22Rv1 (cell line): ENCODE data around the gene STRA8.

Experiments used
- ZFX ChIP-seq: fragments of 450-650 bp; IDR thresholded peaks from 2 replicates; pipeline ENCODE4 v1.6.1; 2017; ENCODE audit warnings: antibody characterized with exemption, borderline replicate concordance
- TF ChIP-seq, protein P1 (sequence below): fragments of 450-650 bp; IDR thresholded peaks from 2 replicates; pipeline ENCODE4 v1.5.1; 2017; ENCODE audit warnings: mild to moderate bottlenecking

DNA sequence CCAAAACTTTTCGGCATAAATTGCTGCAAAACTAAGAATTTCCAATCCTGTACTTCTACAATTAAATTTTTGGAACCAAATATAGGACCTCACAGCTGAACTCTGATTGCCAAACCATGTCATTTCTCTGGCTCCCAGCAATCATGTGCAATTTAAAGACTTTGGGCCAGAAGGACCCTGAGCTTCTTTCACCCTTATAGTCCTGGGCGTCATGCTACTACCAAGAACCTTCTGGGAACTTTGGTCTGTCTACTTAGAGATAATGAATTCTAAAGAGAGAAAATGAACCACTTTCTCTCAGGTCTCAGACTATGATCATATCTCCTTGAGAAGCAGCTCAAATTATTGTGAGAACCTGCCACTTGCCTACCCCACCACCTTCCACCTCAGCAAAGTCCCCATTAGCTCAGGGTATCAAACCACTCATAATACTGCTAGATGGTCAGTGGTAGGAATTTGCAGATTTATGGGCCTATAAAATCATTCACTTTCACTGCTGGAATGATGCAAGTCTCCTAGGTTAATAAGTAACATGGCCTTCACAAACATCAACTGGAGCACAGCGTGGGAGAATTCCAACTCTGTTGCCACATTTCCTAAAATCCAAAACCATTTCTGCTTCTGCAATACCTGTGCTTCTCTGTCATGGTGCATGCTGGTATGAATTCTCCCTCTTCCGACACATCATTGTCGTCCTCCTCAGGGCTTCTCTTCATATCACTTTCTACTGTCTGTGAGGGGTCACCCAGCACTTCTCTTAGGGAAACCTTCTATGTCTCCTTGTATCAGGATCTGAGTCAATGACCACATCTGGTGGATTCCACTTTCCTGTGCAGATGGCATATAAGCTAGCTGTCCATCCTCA lies 15.8 kb upstream of the STRA8 start:
- TF ChIP-seq, protein P1, sequence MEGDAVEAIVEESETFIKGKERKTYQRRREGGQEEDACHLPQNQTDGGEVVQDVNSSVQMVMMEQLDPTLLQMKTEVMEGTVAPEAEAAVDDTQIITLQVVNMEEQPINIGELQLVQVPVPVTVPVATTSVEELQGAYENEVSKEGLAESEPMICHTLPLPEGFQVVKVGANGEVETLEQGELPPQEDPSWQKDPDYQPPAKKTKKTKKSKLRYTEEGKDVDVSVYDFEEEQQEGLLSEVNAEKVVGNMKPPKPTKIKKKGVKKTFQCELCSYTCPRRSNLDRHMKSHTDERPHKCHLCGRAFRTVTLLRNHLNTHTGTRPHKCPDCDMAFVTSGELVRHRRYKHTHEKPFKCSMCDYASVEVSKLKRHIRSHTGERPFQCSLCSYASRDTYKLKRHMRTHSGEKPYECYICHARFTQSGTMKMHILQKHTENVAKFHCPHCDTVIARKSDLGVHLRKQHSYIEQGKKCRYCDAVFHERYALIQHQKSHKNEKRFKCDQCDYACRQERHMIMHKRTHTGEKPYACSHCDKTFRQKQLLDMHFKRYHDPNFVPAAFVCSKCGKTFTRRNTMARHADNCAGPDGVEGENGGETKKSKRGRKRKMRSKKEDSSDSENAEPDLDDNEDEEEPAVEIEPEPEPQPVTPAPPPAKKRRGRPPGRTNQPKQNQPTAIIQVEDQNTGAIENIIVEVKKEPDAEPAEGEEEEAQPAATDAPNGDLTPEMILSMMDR, result no peak
- no peak for TF ChIP-seq ZFX
